Umbilical cord (tissue), 2 donors: ENCODE data around the gene IFIT3. TPM values are rescaled to one million over a fixed set of nuclear protein-coding genes. Genes with fewer than 3 reads are reported as not detected.
A peak's percentile ranks its signal among the peaks of the same experiment; 100 is the strongest.

ENCODE experiments used
- DNase-seq: peaks from one replicate; pipeline ENCODE4 v3.0.0-alpha.2; 2015; ENCODE audit warnings: low spot score
- total RNA-seq: library from RNA; depleted of rRNA; stranded (reverse); fragments of >200 nt; gene quantifications from one replicate; pipeline ENCODE4 v1.2.3, GENCODE V29; 2014; ENCODE audit warnings: low replicate concordance; ENCODE audit not compliant: insufficient read depth

IFIT3 gene
- total RNA-seq, 1 donor from 2014 or later: 16.1 TPM

- no peak for DNase-seq
Measured at GRCh38 chr10:89355394-89355931, 27.7 kb downstream of the IFIT3 start.

- DNase-seq: no peak
Measured at GRCh38 chr10:89357096-89357495, 29.3 kb downstream of the IFIT3 start.

GRCh38 chr10:89357975-89358374 lies 30.2 kb downstream of the IFIT3 start:
- no peak for DNase-seq

- no peak for DNase-seq
Measured at GRCh38 chr10:89360157-89360556, 32.4 kb downstream of the IFIT3 start.

- DNase-seq: peak; percentile 52
Measured at GRCh38 chr10:89362929-89363328, 35.1 kb downstream of the IFIT3 start.

- DNase-seq: no peak
Measured at GRCh38 chr10:89363729-89364442, 36.1 kb downstream of the IFIT3 start.

GRCh38 chr10:89364531-89364930 lies 36.7 kb downstream of the IFIT3 start:
- DNase-seq: no peak

GRCh38 chr10:89367529-89367928 lies 39.7 kb downstream of the IFIT3 start:
- DNase-seq: no peak

GRCh38 chr10:89368129-89368528 lies 40.3 kb downstream of the IFIT3 start:
- no peak for DNase-seq

GRCh38 chr10:89369156-89370105 lies 41.6 kb downstream of the IFIT3 start:
- DNase-seq: peak; percentile 67

GRCh38 chr10:89371079-89371478 lies 43.3 kb downstream of the IFIT3 start:
- no peak for DNase-seq

- no peak for DNase-seq
Measured at GRCh38 chr10:89371987-89372386, 44.2 kb downstream of the IFIT3 start.

- DNase-seq: peak; percentile 83
Measured at GRCh38 chr10:89373916-89374711, 46.3 kb downstream of the IFIT3 start.

- no peak for DNase-seq
Measured at GRCh38 chr10:89374713-89375141, 46.9 kb downstream of the IFIT3 start.

- DNase-seq: no peak
Measured at GRCh38 chr10:89377705-89378637, 50.2 kb downstream of the IFIT3 start, which contains the start of gene IFIT1B. IFIT1B (plus strand) TSS chr10:89378056; CDS start chr10:89378136, 80 bp downstream.

GRCh38 chr10:89379103-89379502 lies 51.3 kb downstream of the IFIT3 start:
- no peak for DNase-seq

GRCh38 chr10:89382757-89383156 lies 55.0 kb downstream of the IFIT3 start:
- no peak for DNase-seq

- peak; percentile 19 for DNase-seq
Measured at GRCh38 chr10:89384474-89385340, 56.9 kb downstream of the IFIT3 start.

- DNase-seq: no peak
Measured at GRCh38 chr10:89388806-89389205, 61.0 kb downstream of the IFIT3 start.
